Lung (tissue), 12 donors: Measurements from ENCODE around the gene DNHD1. TPM values are rescaled to one million over a fixed set of nuclear protein-coding genes. Genes with fewer than 3 reads are reported as not detected.

Experiments used
- ATAC-seq: fragments of 200-7000 bp; cut with Tn5 transposase; one replicate; pipeline ENCODE4 v1.9.1; 2020; ENCODE audit warnings: moderate number of reproducible peaks; ENCODE audit not compliant: insufficient read depth, low FRiP score
- DNase-seq, 3 donors: peaks; one replicate each; pipeline ENCODE4 v3.0.0-alpha.2; 2013 to 2017
- H3K27ac ChIP-seq, 2 donors: one replicate each; pipeline ENCODE4 v1.5.1; 2013; ENCODE audit warnings: mild to moderate bottlenecking in 2 of 2, moderate library complexity in 2 of 2, control low read depth in 1 of 2, inconsistent platforms in 1 of 2, low read depth in 1 of 2, low read length in 1 of 2
- H3K27me3 ChIP-seq, 3 donors: one replicate each; pipeline ENCODE4 v1.5.1; 2013; ENCODE audit warnings: low read length in 2 of 3; ENCODE audit not compliant: control insufficient read depth in 3 of 3, insufficient read depth in 3 of 3
- H3K36me3 ChIP-seq, 4 donors: one replicate each; pipeline ENCODE4 v1.5.1; 2013; ENCODE audit warnings: low read length in 4 of 4, mild to moderate bottlenecking in 1 of 4, moderate library complexity in 1 of 4; ENCODE audit not compliant: control insufficient read depth in 4 of 4, insufficient read depth in 4 of 4
- H3K4me1 ChIP-seq, 5 donors: one replicate each; pipeline ENCODE4 v1.5.1; 2013; ENCODE audit warnings: low read length in 5 of 5, mild to moderate bottlenecking in 2 of 5, moderate library complexity in 1 of 5; ENCODE audit not compliant: control insufficient read depth in 5 of 5, insufficient read depth in 5 of 5
- H3K4me3 ChIP-seq: one replicate; pipeline ENCODE4 v1.5.1; 2013; ENCODE audit warnings: mild to moderate bottlenecking, control low read depth, moderate library complexity
- H3K9ac ChIP-seq, 2 donors: one replicate each; pipeline ENCODE4 v1.5.1; 2013; ENCODE audit warnings: low read length in 2 of 2, control low read depth in 1 of 2; ENCODE audit not compliant: insufficient read depth in 1 of 2
- H3K9me3 ChIP-seq, 4 donors: one replicate each; pipeline ENCODE4 v1.5.1; 2013; ENCODE audit warnings: low read length in 3 of 4, mild to moderate bottlenecking in 1 of 4, moderate library complexity in 1 of 4; ENCODE audit not compliant: control insufficient read depth in 4 of 4, insufficient read depth in 3 of 4
- WGBS, 2 donors: extraction: QIAGEN DNeasy Blood & Tissue Kit; methylation state at CpG; one replicate each; pipeline ENCODE4 v1.1.7; 2013; 5-methylcytosine and 5-hydroxymethylcytosine counted together
- polyA plus RNA-seq, 2 donors: library from polyadenylated mRNA; stranded (reverse); fragments of 200-250 nt; gene quantifications; one replicate each; pipeline ENCODE4 v1.2.1, GENCODE V29; 2013
- total RNA-seq, 2 donors: library from RNA; depleted of rRNA in 1 of 2; stranded (reverse); fragments of >200 nt in 1 of 2; gene quantifications; one replicate each; pipeline ENCODE4 v1.2.1, GENCODE V29; 2014 to 2021
- TF ChIP-seq, protein P1 (sequence below): IDR thresholded peaks from 2 replicates; pipeline ENCODE4 v1.5.1; 2012; ENCODE audit warnings: mild to moderate bottlenecking; ENCODE audit errors: control extremely low read depth, extremely low read depth
- donor health status: control.
- donor health status: control.
- donor health status: Bipolar disorder and iron deficiency.
- donor health status: healthy.
- donor health status: DM: yes; HTN: yes; CAD: no.

The DNHD1 gene
- total and polyA plus RNA-seq, 4 donors, result 4.5 to 15.6 (median 12.0) TPM

DNA sequence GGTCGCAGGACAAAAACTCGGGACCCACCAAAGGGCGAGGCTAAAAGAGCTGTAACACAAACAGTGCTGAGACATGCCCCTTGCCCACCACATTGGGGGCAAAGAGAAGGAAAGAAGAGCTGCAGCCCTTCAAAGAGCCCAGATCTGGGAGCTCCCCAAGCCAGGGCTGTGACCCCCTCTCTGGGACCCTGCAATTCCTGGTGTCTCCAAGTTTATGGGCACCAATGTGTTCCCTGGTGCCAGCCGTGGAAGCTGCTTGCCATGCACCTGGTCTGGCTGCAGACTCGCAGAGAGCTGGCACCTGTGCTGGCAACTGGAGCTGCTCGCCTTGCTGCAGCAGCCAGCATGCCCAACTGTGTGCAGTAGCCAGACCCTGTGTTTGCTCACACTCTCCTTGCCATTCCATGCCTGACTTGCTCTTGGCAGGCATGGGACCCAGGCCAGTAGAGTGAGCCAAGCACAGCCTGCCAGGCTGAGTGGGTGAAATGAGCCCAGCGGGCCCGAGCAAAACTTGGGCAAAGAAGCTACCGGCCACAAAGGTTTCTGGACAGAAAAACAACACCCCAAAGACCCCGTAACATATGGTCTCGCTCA, 90.4 kb downstream of the DNHD1 start:
- TF ChIP-seq, protein P1, sequence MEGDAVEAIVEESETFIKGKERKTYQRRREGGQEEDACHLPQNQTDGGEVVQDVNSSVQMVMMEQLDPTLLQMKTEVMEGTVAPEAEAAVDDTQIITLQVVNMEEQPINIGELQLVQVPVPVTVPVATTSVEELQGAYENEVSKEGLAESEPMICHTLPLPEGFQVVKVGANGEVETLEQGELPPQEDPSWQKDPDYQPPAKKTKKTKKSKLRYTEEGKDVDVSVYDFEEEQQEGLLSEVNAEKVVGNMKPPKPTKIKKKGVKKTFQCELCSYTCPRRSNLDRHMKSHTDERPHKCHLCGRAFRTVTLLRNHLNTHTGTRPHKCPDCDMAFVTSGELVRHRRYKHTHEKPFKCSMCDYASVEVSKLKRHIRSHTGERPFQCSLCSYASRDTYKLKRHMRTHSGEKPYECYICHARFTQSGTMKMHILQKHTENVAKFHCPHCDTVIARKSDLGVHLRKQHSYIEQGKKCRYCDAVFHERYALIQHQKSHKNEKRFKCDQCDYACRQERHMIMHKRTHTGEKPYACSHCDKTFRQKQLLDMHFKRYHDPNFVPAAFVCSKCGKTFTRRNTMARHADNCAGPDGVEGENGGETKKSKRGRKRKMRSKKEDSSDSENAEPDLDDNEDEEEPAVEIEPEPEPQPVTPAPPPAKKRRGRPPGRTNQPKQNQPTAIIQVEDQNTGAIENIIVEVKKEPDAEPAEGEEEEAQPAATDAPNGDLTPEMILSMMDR, result no peak
- Histone ChIP-seq H3K4me1 (no peaks in the 10 kb centered on the region), H3K27ac (no peak overlapping the region), H3K9me3 (peaks cover 0 to 5% (median 1%) of the 10 kb centered on the region in 4 donors), H3K27me3 (no peaks in the 10 kb centered on the region), H3K36me3 (peaks cover 0 to 4% (median 1%) of the 10 kb centered on the region in 4 donors), H3K4me3 (no peak overlapping the region), H3K9ac (no peak overlapping the region)
- WGBS, 2 donors, result 92 to 97% methylated on average over 11 of the region's 11 CpGs
- no peak for ATAC-seq
- DNase-seq, result no peak

DNA sequence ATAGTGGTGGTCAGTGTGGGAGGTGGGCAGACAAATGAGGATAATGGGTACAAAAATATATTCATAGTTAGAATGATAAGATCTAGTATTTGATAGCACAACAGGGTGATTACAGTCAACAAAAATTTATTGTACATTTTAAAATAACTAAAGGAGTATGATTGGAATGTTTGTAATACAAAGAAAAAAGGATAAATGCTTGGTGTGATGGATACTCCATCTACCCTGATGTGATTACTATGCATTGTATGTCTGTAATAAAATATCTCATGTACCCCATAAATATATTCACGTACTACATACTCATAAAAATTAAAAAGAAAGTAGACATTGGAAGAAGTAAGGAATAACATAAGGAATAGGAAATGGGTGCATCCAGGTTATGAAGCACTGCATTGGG, 90.9 kb downstream of the DNHD1 start:
- no peak overlapping the region for H3K9ac ChIP-seq

DNA sequence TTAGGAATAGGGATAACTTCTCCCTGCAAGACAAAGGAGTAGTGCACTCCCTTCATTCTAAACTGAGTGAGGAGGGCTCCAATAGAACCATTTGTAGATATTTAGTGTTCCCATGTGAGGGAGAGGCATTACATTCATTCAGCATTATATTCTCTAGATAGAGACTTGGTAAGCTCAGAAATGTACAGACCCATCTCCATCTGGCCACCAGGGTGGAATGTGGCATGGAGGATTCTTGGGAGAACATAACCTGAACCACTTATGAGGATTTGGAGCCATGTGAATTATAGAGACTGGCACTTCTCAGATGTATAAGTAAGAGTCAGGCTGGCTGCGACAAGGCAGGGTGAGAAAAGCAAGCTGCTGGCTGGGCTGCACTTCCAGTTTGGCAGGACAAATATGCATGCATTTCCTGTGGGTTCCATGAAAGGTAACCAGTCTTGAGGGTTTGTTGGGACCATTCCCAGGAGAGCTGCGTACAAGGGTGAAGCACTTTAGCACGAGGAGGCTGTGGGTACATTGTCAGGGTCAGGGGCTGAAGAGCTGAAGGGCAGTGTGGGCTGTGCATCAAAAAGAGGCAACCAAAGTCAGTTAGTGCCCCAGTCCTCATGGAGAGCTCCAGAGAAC, 97.2 kb downstream of the DNHD1 start:
- peak overlapping the region in 1 of 2 donors; percentile 10 for H3K27ac ChIP-seq
- H3K9me3 ChIP-seq, result no peaks in the 10 kb centered on the region
- H3K4me3 ChIP-seq, result no peak overlapping the region
- H3K27me3 ChIP-seq, result no peaks in the 10 kb centered on the region
- no peak for ATAC-seq
- H3K9ac ChIP-seq, result no peak overlapping the region
- whole genome bisulfite sequencing, 2 donors, result 62 to 88% methylated on average over 3 of the region's 3 CpGs
- H3K4me1 ChIP-seq, result peaks cover 0 to 34% (median 0%) of the 10 kb centered on the region in 5 donors
- H3K36me3 ChIP-seq, result peaks cover 11 to 33% (median 16%) of the 10 kb centered on the region in 4 donors
- DNase-seq, result no peak
- TF ChIP-seq, protein P1, result no peak

More for the DNA sequence above, 90.9 kb downstream of the DNHD1 start:
- WGBS, 2 donors, result 97 to 100% methylated on average over 1 of the region's 1 CpG
- TF ChIP-seq, protein P1, result no peak
- Histone ChIP-seq H3K27me3 (no peaks in the 10 kb centered on the region), H3K4me1 (peaks cover 0 to 3% (median 0%) of the 10 kb centered on the region in 5 donors), H3K9me3 (peaks cover 0 to 5% (median 1%) of the 10 kb centered on the region in 4 donors), H3K27ac (no peak overlapping the region), H3K36me3 (peaks cover 0 to 5% (median 2%) of the 10 kb centered on the region in 4 donors), H3K4me3 (no peak overlapping the region)
- DNase-seq, result no peak
- no peak for ATAC-seq
